HG03457 (cell line): Measurements from ENCODE around the gene PCGF1.
A peak's percentile ranks its signal among the peaks of the same experiment; 100 is the strongest.
"Not testable (repeated sequence)": the region's sequence is repeated elsewhere in the genome, so short reads cannot be mapped to it uniquely, and the experiment has no call there.

ENCODE experiments used
- ATAC-seq: cut with Tn5 transposase; IDR thresholded peaks from one replicate; pipeline ENCODE4 v1.9.1; 2021; ENCODE audit warnings: moderate number of reproducible peaks; ENCODE audit not compliant: unreplicated experiment

PCGF1 gene

GRCh38 chr2:74499940-74500577 is 7.4 kb downstream of the PCGF1 start:
- no peak for ATAC-seq

DNA sequence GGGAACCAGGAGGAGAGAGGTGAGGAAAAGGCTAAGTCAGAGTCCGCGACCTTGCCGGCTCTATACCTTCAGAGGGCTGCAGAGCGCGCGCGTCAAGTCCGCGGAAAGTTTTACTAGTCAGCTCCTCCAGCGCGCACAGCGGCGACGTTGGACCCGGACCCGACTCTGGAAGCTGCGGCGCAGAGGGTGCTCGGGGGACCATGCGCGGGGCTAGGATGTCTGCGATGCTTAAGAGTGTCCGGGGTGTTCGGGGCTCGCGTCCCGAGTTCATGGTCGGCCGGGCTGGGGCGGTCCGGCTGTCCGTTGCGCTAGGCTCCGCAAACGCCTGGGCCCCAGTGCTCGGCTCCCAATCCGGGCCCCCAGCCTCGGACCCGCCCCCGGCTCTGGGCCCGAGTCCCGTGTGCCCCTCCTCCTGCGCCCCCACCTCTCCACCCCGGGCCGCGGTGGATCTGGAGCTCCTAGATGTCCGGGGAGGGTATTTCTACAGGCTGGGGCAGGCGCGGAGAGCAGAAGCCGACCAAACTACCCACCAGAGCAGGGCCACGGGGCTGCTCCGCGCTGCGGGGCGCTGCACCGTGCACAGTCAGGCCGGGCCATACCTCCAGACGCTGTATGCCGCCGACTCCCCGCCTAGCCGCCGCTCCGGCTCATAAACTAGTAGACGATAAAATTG is 8.1 kb downstream of the PCGF1 start, which contains the start of gene LBX2:
Gene LBX2, minus strand, starts transcription at position 337 of the 673 bp plus-strand sequence. Its CDS starts 66 bp downstream, at position 271.
- ATAC-seq = no peak

DNA sequence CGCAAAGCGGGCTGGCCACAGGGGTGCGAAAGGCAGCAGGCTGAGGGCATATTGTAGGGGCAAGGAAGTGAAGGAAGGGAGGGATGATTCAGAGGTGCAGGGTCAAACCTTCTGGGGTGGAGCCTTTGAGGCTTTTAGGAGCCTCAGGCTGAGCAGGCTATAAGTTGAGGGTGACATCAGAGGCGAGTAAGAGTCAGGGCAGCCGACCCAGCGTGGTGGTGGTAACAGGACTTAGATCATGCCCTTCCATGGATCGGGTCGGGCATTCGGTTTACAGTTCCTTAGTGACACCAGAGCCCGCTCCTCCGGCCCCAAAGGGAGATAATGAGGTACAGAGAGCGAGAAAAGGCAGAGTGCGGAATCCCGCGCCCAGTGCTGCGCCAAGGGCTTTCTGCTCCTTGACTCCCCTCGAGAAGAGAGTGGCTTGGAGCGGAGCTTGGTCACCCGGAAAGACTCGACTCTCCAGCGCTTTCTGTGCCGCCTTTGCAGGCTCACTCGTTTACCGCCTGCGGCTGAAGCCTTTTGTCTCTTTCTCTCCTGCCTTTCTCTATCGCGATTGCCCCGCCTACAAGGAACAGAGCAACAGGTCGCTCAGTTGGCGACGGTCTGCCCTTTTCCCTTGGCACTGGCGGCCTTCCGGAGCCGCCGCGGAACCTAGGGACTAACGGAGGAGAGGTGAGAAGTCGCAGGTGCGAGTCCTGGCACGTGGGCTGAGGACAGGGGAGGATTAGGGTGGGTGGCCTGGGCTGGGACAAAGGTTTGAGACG is 8.8 kb downstream of the PCGF1 start:
- ATAC-seq = no peak

DNA sequence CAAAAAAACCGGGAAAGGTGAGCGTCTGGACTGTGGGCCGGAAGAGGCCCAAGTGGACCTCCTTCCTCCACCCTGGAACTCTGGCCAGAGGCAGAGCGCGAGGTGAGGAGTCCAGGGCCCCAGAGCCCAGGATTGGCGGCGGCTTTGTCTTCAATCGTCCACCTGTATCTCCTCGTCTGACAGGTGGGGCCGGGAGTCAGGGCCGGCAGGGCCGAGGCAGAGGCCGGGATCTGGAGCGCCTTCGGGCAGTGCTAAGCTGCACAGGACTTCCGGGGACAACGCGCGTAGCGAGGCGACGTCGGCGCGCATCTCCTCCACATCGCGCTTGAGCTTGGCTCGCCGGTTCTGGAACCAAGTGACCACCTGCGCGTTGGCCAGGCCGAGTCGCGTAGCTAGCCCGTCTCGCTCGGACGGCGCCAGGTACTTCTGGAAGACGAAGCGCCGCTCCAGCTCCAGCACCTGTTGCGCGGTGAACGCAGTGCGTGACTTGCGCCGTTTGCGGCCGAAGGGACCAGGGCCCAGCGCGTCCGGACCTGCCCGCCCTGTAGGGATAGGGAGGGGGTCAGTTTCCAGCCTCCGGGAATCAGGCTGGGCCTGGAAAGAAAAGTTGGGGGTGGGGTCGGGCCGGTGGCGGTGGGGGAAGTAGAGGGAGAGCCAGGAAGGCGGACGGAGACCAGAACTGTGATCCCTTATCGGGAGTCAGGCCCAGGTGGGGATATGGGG is 9.6 kb downstream of the PCGF1 start:
- ATAC-seq = no peak

- no peak for ATAC-seq
Measured at GRCh38 chr2:74496997-74497776, 10.3 kb downstream of the PCGF1 start.

DNA sequence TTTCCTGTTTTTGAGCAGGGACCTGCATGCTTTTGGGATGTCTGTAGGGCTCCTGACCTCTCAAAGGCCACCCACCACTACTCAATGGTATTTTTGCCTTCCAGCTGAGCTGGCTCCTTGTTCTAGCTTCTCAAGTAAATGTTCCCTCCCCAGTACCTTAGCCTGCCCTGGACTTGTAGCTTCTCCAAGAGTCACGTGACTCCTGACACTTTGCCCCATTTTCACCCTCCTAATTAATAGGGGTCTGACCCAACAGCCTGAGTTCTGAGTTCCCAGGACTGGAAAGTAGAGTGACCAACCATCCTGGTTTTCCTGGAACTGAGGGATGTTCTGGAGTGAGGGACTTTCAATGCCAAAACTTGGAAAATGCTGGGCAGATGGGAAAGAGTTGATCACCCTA is 12.1 kb downstream of the PCGF1 start:
- no peak for ATAC-seq

DNA sequence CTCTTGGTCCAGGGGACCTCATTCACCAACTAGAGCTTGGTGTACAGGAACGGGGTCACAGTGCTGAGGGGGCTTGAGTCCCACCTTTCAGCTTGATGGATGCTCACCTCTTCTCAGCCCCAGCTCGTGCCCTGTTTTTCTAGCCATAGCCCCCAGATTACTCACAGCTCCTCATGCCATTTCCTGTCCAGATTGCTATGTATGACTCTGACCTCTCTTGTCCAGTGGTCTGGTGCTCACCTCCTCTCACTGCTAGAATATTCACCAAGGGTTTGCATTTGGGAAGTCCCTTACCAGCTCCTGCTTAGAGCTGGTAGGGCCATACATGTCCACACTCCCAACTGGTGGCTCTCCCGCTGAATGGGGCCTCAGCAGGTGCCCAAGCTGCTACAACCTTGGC is 13.9 kb downstream of the PCGF1 start:
- no peak for ATAC-seq

- ATAC-seq = no peak
Measured at GRCh38 chr2:74491648-74492544, 15.6 kb downstream of the PCGF1 start.

DNA sequence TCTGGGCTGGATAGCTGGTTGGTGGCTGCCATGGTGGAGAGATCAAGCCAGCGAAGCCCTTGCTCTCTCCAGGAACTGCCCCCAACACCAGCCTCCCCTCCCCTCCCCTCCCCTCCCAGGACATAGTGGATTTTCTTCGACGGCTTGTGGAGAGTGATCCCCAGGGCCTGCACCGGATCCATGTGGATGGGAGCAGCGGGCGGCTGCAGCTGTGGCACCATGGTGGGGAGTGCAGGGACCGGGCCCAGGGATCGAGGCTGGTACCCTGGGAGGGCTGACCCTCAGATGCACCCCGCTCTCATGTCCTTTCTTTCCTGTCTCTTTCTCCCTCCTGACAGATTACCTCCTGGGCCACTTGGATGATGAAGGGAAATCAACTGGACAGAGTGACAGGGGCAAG is 17.6 kb downstream of the PCGF1 start:
- no peak for ATAC-seq

- no peak for ATAC-seq
Measured at GRCh38 chr2:74488643-74489481, 18.6 kb downstream of the PCGF1 start.

GRCh38 chr2:74486141-74486540 is 21.4 kb downstream of the PCGF1 start:
- ATAC-seq = no peak

DNA sequence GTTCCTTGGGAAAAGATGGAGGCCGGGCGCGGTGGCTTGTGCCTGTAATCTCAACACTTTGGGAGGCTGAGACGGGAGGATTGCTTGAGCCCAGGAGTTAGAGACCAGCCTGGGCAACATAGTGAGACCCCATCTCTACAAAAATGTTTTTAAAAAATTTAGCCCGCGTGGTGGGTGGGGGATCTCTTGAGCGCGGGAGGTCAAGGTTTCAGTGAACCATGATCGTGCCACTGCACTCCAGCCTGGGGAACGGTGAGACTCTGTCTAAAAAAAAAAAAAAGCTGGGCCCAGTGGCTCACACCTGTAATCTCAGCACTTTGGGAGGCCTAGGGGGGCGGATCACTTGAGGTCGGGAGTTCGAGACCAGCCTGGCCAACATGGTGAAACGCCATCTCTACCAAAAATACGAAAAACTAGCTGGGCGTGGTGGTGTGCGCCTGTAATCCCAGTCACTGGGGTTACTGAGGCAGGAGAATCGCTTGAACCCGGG is 23.8 kb downstream of the PCGF1 start:
- not testable (repeated sequence) for ATAC-seq

GRCh38 chr2:74482801-74483674 is 24.5 kb downstream of the PCGF1 start, which contains the start of the genes CCDC142 and TTC31:
TSS of gene CCDC142 (minus strand) at chr2:74482998. CDS start at chr2:74482837, 161 bp downstream.
TSS of gene TTC31 (plus strand) at chr2:74483081. CDS start at chr2:74483096, 15 bp downstream.
- peak; percentile 61 for ATAC-seq

DNA sequence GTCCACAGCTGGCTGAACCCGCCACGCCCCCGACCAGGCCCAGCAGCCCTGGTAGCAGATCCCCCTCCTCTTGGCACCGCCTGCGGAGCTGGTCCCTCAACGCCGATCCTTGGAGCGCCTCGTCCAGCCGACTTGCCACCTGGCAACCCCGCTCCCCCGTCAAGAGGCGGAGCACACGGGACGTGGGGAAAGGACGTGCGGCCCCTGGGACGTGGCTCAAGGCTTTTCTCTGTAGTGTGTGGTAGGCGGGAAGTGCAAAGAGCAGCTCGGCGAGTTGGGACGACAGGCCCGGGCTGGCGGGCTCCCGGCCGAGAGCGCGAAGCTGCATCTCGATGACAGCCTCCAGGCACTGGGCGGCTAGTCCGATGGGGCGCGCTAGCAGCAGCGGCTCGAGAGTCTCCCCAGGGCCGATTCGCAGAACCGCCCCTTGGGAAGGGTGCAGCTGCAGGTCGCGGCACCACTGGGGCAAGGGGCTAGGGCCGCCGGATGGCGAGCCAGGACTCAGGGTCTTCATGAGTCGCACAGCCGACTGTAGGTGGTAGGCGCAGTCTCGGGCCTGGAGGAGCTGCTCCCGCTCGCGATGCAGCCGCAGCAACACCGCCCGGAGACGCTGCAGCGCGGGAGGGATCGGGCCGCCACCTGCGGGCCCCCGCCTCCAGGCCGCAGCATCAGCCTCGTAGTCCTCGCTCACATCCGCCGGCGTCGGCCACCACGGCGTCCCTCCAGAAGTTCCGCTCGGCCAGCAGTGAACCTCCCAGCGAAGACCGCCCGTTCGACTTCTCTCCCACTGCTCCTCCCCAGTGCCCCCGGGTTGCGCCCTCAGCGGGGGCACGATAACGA is 25.3 kb downstream of the PCGF1 start:
- peak; percentile 38 for ATAC-seq

- no peak for ATAC-seq
Measured at GRCh38 chr2:74481431-74481830, 26.1 kb downstream of the PCGF1 start.

- ATAC-seq = no peak
Measured at GRCh38 chr2:74474899-74475298, 32.6 kb downstream of the PCGF1 start.
